GM21526 (cell line): ENCODE data around the gene DNMT3L.
"Not testable (repeated sequence)": the region's sequence is repeated elsewhere in the genome, so short reads cannot be mapped to it uniquely, and the experiment has no call there.

Experiments used
- ATAC-seq: cut with Tn5 transposase; IDR thresholded peaks from one replicate; pipeline ENCODE4 v1.9.1; 2021; ENCODE audit warnings: moderate library complexity; ENCODE audit not compliant: unreplicated experiment, low FRiP score

Gene DNMT3L

GRCh38 chr21:44253832-44254710 lies 7.6 kb downstream of the DNMT3L start:
- ATAC-seq, result no peak

- not testable (repeated sequence) for ATAC-seq
Measured at GRCh38 chr21:44249204-44250037, 12.3 kb downstream of the DNMT3L start.

DNA sequence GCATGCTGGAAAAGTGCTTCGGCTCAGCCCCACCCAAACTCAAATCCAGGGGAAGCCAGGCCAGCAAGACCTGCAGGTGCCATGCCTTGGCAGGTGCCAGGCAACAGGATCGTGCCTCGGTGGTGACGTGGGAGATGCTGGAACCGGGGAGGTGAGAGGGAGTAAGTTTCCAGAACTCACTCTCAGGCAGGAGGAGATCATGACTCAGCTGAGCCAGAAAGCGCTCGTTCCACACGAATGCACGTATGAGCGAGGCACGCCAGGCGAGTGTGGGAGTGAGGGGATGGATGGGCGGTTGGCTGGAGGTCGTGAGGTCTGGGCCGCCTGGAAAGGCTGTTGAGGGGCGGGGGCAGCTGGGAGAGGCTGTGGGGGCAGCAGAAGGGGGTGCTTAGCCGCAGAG lies 13.8 kb downstream of the DNMT3L start:
- not testable (repeated sequence) for ATAC-seq

GRCh38 chr21:44243980-44244379 lies 17.7 kb downstream of the DNMT3L start:
- ATAC-seq, result peak; percentile 46

DNA sequence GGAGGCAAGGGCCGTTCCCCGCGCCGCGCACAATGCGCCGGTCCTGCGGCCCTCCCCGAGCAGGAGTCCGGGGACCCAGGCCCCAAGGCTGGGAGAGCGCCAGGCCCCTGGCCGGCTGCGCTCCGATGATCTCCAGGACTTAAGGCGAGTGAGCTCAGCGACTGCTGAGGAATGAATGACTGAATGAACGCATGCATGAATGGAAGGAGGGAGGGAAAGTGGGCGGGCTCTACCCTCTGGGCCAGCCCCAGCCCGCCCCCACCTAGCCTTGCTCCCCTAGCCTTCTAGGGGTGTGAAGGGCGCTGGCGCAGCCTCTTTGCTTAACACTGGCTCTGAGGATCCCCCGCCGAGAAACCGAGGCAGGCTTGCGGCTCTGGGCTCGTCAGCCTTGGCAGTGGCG lies 20.4 kb downstream of the DNMT3L start:
- not testable (repeated sequence) for ATAC-seq

- ATAC-seq, result not testable (repeated sequence)
Measured at GRCh38 chr21:44240842-44241241, 20.9 kb downstream of the DNMT3L start, which contains the start of gene ICOSLG. TSS of gene ICOSLG (minus strand) at chr21:44240943. CDS start at chr21:44240817, 126 bp downstream.

GRCh38 chr21:44240353-44240752 lies 21.3 kb downstream of the DNMT3L start:
- ATAC-seq, result not testable (repeated sequence)

GRCh38 chr21:44229561-44229960 lies 32.1 kb downstream of the DNMT3L start:
- ATAC-seq, result not testable (repeated sequence)

DNA sequence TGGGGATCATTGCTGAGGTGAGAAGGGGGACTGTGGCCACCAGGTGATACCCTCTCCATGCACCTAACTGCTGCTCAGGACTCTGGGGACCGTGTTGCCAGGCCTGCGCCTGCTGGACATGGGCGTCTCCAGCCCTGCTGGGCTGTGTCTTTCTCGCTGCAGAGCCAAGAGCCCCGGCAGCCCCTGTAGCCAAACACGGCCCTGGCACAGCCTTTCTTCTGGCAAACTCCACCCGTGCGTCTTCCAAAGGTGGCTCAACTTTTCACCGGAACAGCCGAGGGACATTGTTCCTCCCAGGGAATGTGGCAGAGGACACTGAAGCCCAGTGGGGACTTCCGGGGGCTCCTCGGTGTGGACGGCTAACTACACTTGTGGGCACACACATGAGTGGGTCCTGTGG lies 33.6 kb downstream of the DNMT3L start:
- not testable (repeated sequence) for ATAC-seq

DNA sequence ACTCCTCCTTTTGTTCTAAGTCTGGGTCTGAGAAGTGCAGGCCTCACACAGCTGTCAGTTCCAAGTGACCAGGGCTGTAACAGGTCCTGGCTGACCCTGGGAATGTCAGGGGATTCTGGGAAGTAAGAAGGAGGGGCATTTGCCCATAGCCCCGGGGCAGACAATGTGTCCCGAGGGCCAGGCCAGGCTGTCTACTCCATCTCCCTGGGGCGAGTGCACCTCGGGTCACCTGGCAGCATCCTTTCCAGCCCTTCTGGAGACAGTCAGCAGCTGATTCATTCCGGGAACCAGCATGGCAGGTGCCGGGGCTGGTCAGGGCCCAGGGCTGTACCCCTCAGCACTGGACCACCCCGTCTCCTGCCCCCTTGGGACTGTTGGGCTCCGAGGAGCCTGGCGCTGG lies 34.1 kb downstream of the DNMT3L start:
- not testable (repeated sequence) for ATAC-seq

GRCh38 chr21:44225605-44226004 lies 36.1 kb downstream of the DNMT3L start:
- not testable (repeated sequence) for ATAC-seq

DNA sequence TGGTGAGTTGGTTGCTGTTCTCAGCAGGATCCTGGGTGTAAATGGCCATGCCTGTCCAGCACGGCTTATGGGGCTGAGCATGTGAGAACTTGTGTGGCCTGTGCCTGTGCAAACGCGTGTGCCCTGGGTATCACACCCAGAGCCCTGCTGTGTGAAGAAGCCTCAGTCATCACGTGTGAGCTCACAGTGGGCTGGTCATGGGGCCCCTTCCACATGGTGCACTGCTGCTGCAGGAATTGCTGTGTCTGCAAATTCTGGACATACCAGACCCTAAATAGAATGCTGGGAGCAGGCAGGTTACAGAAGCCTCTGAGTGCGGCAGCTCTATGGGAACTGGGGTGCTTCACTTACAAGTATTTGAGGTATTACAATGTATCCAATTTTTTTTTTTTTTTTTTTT lies 38.4 kb downstream of the DNMT3L start:
- ATAC-seq, result not testable (repeated sequence)

- ATAC-seq, result not testable (repeated sequence)
Measured at GRCh38 chr21:44220674-44221073, 41.0 kb downstream of the DNMT3L start.

DNA sequence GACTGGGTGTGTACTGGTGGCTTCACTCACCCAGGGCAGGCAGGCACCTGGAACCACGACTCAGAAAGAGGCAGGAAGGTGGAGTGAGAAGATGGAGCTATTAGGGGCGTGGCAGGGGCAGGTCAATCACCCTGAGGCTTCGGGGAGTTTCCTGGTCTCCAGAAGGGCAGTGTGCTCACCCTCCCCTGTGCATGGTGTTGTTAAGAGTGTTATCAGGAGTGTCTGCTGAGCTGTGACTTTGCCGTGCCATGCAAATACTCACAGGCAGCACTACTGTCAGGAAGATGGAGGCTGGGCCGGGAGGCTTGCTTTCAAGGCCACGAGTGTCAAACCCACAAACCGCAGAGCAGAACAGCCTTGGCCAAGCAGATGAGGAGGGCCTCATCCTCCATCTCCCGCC lies 43.2 kb downstream of the DNMT3L start:
- not testable (repeated sequence) for ATAC-seq

DNA sequence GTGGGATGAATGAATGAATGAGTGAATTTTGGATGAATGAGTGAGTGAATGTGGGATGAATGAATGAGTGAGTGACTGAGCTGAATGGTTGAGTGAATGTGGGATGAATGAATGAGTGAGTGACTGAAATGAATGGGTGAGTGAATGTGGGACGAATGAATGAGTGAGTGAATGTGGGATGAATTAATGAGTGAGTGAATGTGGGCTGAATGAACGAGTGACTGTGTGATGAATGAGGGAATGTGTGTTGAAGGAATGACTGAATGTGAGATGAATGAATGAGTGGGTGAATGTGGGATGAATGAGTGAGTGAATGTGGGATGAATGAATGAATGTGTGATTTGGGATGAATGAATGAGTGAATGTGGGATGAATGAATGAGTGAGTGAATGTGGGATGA lies 49.7 kb downstream of the DNMT3L start:
- ATAC-seq, result not testable (repeated sequence)

- ATAC-seq, result not testable (repeated sequence)
Measured at GRCh38 chr21:44211574-44211973, 50.1 kb downstream of the DNMT3L start.

DNA sequence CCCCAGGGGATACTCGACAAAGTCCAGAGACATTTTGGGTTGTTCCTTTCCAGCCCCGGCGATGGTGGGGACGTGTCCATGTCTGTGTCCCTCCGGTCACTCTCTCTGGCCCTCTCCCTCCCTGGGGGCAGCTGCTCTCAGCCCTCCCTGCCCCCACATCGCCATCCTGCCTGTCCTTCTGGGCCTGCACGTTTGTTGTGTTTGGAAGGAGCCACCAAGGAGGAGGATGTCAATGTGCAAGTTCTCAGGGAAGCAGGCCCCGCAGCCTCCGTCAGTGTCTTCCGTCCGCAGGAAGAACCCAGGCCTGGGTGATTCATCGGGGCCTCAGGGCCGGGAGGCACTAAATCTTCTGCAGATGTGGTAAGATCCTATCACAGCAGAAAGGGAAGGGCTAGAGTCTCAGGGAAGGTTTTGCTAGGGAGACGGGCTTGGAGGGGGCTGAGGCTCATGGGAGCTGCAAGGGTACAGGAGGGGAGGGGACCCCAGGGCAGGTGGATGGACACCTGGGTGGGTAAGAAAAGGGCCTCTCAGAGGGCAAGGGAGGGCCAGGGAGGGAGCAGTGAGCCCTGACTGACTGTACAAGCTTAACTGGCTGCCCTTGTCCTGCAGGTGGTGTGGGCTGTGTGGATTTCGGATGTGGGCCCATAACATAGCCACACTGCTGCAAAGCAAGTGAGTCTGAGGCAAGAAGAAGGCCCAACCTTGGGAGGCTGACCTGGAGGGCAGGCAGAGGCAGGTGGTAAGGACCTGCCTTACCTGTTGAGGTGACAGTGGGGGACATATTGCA lies 53.6 kb downstream of the DNMT3L start:
- not testable (repeated sequence) for ATAC-seq

- ATAC-seq, result peak; percentile 52
Measured at GRCh38 chr21:44206698-44207676, 54.7 kb downstream of the DNMT3L start.

GRCh38 chr21:44206187-44206586 lies 55.5 kb downstream of the DNMT3L start:
- not testable (repeated sequence) for ATAC-seq
